Activated CD4-positive, alpha-beta T cell treated with anti-CD3 and anti-CD28 coated beads, Interleukin-10, Interleukin-2, amounts not matched to agents 100 ng/mL and 50 ng/mL, durations not matched to agents 16 hours and 8 hours (primary cell): ENCODE results near the gene RPL12.

Experiments used
- DNase-seq: peaks from one replicate; pipeline ENCODE4 v3.0.0-alpha.2; 2020

The RPL12 gene

DNA sequence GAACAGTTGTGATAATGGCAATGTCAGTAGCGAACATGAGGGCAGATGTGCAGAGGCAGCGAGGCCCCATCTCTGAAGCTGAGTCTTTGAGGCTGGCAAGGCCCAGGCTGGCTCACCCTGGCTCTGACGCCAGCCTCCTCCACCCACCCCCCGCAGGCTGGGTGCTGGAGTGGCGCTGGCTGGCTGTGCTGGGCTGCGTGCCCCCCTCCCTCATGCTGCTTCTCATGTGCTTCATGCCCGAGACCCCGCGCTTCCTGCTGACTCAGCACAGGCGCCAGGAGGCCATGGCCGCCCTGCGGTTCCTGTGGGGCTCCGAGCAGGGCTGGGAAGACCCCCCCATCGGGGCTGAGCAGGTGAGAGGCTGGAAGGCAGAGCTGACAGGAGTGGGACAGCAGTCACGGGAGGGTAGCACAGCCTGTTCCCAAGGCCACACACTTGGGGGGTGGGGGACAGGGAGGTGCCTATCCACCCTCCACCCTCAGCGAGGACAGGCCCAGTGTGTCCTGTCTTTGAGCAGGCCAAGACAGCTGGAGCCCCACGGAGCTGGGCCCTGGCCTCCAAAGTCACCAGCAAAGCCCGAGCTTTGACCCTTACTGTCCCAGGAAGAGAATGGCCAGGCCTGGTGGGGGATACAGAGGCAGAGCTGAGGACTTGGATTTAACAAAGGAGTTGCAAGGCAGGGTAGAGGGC is 48.7 kb downstream of the RPL12 start:
- DNase-seq, result no peak

DNA sequence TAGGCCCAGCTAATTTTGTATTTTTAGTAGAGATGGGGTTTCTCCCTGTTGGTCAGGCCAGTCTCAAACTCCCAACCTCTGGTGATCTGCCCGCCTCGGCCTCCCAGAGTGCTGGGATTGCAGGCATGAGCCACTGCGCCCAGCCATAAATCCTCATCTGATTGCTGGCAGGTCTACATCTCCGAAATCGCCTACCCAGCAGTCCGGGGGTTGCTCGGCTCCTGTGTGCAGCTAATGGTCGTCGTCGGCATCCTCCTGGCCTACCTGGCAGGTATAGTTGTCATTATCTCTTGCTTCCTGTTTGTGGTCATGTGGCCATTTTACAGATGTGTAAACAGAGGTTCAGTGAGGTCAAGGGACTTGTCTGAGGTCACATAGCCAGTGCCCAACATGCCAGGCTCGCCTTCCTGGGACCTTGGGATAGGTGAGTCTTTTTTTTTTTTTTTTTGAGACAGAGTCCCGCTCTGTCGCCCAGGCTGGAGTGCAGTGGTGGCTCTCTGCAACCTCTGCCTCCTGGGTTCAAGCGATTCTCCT is 51.4 kb downstream of the RPL12 start:
- DNase-seq, result no peak

DNA sequence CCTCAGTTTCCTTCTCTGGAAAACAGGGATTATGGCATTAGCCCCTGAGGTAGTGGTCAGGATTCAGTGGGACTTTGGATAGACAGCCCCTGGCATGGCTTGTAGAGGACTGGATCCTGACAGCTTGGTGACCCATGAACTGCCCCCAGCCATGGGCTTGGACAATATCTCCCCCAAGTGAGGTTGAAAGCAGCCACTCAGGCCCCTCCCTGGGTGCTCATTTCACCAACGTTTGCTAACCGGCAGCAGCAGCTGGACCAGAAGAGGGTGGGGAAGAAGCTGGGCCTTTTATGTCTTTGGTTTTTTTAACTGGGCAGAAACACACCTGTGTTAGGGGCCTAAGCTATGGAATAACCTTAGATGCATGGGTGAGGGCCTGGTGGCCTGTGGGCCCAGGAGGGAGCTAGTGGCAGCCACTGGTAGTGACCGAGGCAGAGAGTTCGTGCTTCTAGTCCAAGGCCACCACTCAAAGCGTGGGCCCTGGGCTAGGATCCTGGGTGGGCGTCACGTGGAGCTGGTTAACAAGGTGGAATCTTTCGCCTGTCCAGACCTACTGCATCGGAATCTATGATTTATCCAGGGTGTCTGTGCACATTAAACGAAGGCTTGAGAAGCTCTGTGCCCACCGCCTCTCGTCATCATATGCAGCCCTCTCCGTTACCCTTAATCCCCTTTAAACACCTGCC is 52.3 kb downstream of the RPL12 start:
- no peak for DNase-seq

DNA sequence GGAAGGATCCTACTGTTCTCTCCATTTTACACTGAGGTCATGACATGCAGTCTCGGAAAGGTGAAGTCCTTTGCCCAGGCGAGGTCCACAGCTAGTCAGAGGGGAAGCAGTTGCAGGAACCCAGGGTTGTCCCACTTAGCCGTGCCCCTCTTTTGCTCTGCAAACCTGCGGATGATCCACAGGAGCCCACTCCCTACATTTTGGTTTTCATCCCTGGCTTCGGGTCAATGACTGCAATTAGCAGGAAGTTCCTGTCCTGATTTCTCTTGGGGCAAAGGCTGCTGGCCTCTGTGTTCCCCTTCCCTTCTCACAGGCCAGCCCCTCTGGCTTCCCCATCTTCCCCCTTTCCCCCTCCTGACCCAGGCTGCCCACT is 52.9 kb downstream of the RPL12 start:
- DNase-seq, result no peak
